MCF 10A (cell line): ENCODE measurements around the gene XPO5. TPM values are rescaled to one million over a fixed set of nuclear protein-coding genes. Genes with fewer than 3 reads are reported as not detected.

Experiments used
- BruUV-seq: library from RNA; stranded (reverse); fragments of 400-500 nt; replicated peaks from 2 replicates; lab custom pipeline; 2021; lab: Mats Ljungman, UMichigan
- CTCF ChIA-PET: fragments of 300-600 bp; sonication (Branson Sonifier 250); formaldehyde crosslinking; extraction: SDS; loops from one replicate; lab custom pipeline; 2021; ENCODE audit warnings: antibody characterized with exemption, inconsistent platforms; lab: Yijun Ruan, JAX
- POLR2A ChIA-PET: fragments of 300-600, 350-650 bp; sonication (Branson Sonifier 250); formaldehyde crosslinking; extraction: SDS; loops from one replicate; lab custom pipeline; 2020; ENCODE audit warnings: antibody characterized with exemption, inconsistent platforms; lab: Yijun Ruan, JAX
- DNase-seq: peaks from one replicate; pipeline ENCODE4 v3.0.0-alpha.2; 2018; ENCODE audit not compliant: unreplicated experiment
- H3K27ac Mint-ChIP-seq: one replicate; pipeline ENCODE4 v1.8.0; 2022; ENCODE audit warnings: mild to moderate bottlenecking, low read depth, mixed read lengths; ENCODE audit not compliant: unreplicated experiment
- H3K27me3 Mint-ChIP-seq: one replicate; pipeline ENCODE4 v1.8.0; 2022; ENCODE audit warnings: mixed read lengths; ENCODE audit not compliant: insufficient read depth, unreplicated experiment
- H3K36me3 Mint-ChIP-seq: one replicate; pipeline ENCODE4 v1.8.0; 2022; ENCODE audit warnings: mild to moderate bottlenecking, moderate library complexity, mixed read lengths; ENCODE audit not compliant: insufficient read depth, unreplicated experiment
- H3K4me1 Mint-ChIP-seq: one replicate; pipeline ENCODE4 v1.8.0; 2022; ENCODE audit warnings: mixed read lengths; ENCODE audit not compliant: insufficient read depth, unreplicated experiment
- H3K4me3 Mint-ChIP-seq: one replicate; pipeline ENCODE4 v1.8.0; 2022; ENCODE audit warnings: mild to moderate bottlenecking, moderate library complexity, mixed read lengths; ENCODE audit not compliant: unreplicated experiment
- H3K9me3 Mint-ChIP-seq: one replicate; pipeline ENCODE4 v1.8.0; 2022; ENCODE audit warnings: mixed read lengths; ENCODE audit not compliant: unreplicated experiment
- CTCF ChIP-seq: fragments of 200-600 bp; IDR thresholded peaks from one replicate; pipeline ENCODE4 v1.8.0; 2022; ENCODE audit warnings: antibody characterized with exemption, mild to moderate bottlenecking; ENCODE audit not compliant: unreplicated experiment
- intact Hi-C: fragments of 100-400 bp; cut with micrococcal nuclease; formaldehyde crosslinking; loops from 2 replicates; pipeline ENCODE4 v1.14.1; 2022
- total RNA-seq: library from RNA; stranded (reverse); gene quantifications from 2 replicates; pipeline ENCODE4 v1.2.3, GENCODE V29; 2022

Gene XPO5
- total RNA-seq, 1 experiment from 2014 or later: 98.6 TPM

- Mint-ChIP-seq H3K36me3 (peaks cover 36% of the 10 kb centered on the region), H3K4me1 (peaks cover 19% of the 10 kb centered on the region), H3K9me3 (no peaks in the 10 kb centered on the region), H3K4me3 (no peak overlapping the region), H3K27ac (no peak overlapping the region), H3K27me3 (no peaks in the 10 kb centered on the region)
- intact Hi-C loops: no loop called here
- POLR2A ChIA-PET: interaction anchor here (0.9 kb wide), 1 partner anchor 84 kb away, joined by 3 read pairs; the partner anchor contains the start of gene ABCC10
- no peak for DNase-seq
- no peak for TF ChIP-seq CTCF
- BruUV-seq: no TSS peak
- CTCF ChIA-PET: interaction anchor here (0.6 to 2.0 kb wide), 5 partner anchors 15 to 84 kb away, joined by 3 to 7 read pairs (median 3); partner anchors contain the start of gene ABCC10
Observed at GRCh38 chr6:43511824-43512415, 63.9 kb downstream of the XPO5 start.

- no peaks in the 10 kb centered on the region for H3K27me3 Mint-ChIP-seq
- H3K9me3 Mint-ChIP-seq: no peaks in the 10 kb centered on the region
- peak overlapping the region; percentile 63 for H3K4me3 Mint-ChIP-seq
- peak overlapping the region; percentile 57 for H3K27ac Mint-ChIP-seq
- no peak for DNase-seq
- peaks cover 21% of the 10 kb centered on the region for H3K4me1 Mint-ChIP-seq
- ChIA-PET CTCF (interaction anchor here (0.6 to 2.0 kb wide), 3 partner anchors 14 to 283 kb away, joined by 3 to 7 read pairs (median 5); no protein-coding TSS in a partner anchor), POLR2A (interaction anchor here (0.6 to 1.9 kb wide), 11 partner anchors 8 to 259 kb away, joined by 3 to 16 read pairs (median 4); partner anchors contain the start of genes ABCC10, DLK2, TJAP1 and VEGFA)
- intact Hi-C loops: no loop called here
- TF ChIP-seq CTCF: no peak
- BruUV-seq: no TSS peak
- H3K36me3 Mint-ChIP-seq: peaks cover 43% of the 10 kb centered on the region
Observed at GRCh38 chr6:43510827-43511163, 65.0 kb downstream of the XPO5 start.

GRCh38 chr6:43509984-43510826 is 65.6 kb downstream of the XPO5 start, which contains the start of gene LRRC73:
Gene LRRC73 (minus strand): TSS chr6:43510346. CDS start chr6:43509785, 561 bp downstream.
- no peaks in the 10 kb centered on the region for H3K27me3 Mint-ChIP-seq
- TF ChIP-seq CTCF: no peak
- peak within 1 kb of the TSS; percentile 63 for H3K4me3 Mint-ChIP-seq
- H3K4me1 Mint-ChIP-seq: peaks cover 15% of the 10 kb centered on the region
- ChIA-PET CTCF (interaction anchor here (0.5 to 2.0 kb wide), 8 partner anchors 8 to 637 kb away, joined by 3 to 7 read pairs (median 3); partner anchors contain the start of gene ZNF318), POLR2A (interaction anchor here (0.6 to 1.9 kb wide), 14 partner anchors 8 to 260 kb away, joined by 3 to 16 read pairs (median 4); partner anchors contain the start of genes DLK2, POLH, TJAP1 and VEGFA)
- peak within 1 kb of the TSS; percentile 57 for H3K27ac Mint-ChIP-seq
- peaks cover 49% of the 10 kb centered on the region for H3K36me3 Mint-ChIP-seq
- intact Hi-C loops: no loop called here
- H3K9me3 Mint-ChIP-seq: no peaks in the 10 kb centered on the region
- no TSS peak for BruUV-seq
- peak; percentile 72 for DNase-seq
